NT2/D1 (cell line): ENCODE data around the gene OTOP3.

Experiments used
- DNase-seq: peaks from one replicate; pipeline ENCODE4 v3.0.0-alpha.2; 2011; ENCODE audit warnings: low read depth, low spot score
- H3K27me3 ChIP-seq: 2 replicates; pipeline ENCODE4 v1.6.0; 2011; ENCODE audit warnings: mild to moderate bottlenecking; ENCODE audit not compliant: insufficient read length, insufficient read depth
- H3K36me3 ChIP-seq: 2 replicates; pipeline ENCODE4 v1.6.1; 2011; ENCODE audit warnings: mild to moderate bottlenecking, low read length, mixed read lengths; ENCODE audit not compliant: insufficient read depth, insufficient read length
- H3K4me1 ChIP-seq: 2 replicates; pipeline ENCODE4 v1.5.1; 2011; ENCODE audit not compliant: insufficient read depth, insufficient read length
- H3K4me3 ChIP-seq: 2 replicates; pipeline ENCODE4 v1.5.1; 2011; ENCODE audit warnings: low read depth; ENCODE audit not compliant: insufficient read length
- H3K9ac ChIP-seq: 2 replicates; pipeline ENCODE4 v1.6.0; 2011; ENCODE audit warnings: low read depth; ENCODE audit not compliant: insufficient read length
- H3K9me3 ChIP-seq: 2 replicates; pipeline ENCODE4 v1.5.1; 2011; ENCODE audit warnings: mild to moderate bottlenecking, low read length; ENCODE audit not compliant: insufficient read depth
- SUZ12 ChIP-seq: IDR thresholded peaks from 2 replicates; pipeline ENCODE4 v1.6.1; 2011; ENCODE audit not compliant: insufficient read length, insufficient read depth; ENCODE audit errors: extremely low read depth
- YY1 ChIP-seq: IDR thresholded peaks from 2 replicates; pipeline ENCODE4 v1.6.1; 2011; ENCODE audit not compliant: insufficient read length, insufficient read depth
- ZNF274 ChIP-seq: IDR thresholded peaks from 2 replicates; pipeline ENCODE4 v1.6.1; 2011; ENCODE audit warnings: mild to moderate bottlenecking, low read depth, low read length

The OTOP3 gene

GRCh38 chr17:74922172-74922571, 13.5 kb upstream of the OTOP3 start:
- H3K9me3 ChIP-seq, result no peaks in the 10 kb centered on the region
- peaks cover 61% of the 10 kb centered on the region for H3K27me3 ChIP-seq
- no peaks in the 10 kb centered on the region for H3K36me3 ChIP-seq
- no peak for TF ChIP-seq SUZ12
- TF ChIP-seq ZNF274, result no peak
- TF ChIP-seq YY1, result no peak
- peak overlapping the region; percentile 49 for H3K4me3 ChIP-seq
- DNase-seq, result no peak
- H3K4me1 ChIP-seq, result peaks cover 26% of the 10 kb centered on the region
- H3K9ac ChIP-seq, result peak overlapping the region; percentile 18

GRCh38 chr17:74922694-74923537, 12.8 kb upstream of the OTOP3 start, which contains the start of gene USH1G:
Gene USH1G, minus strand, starts transcription at chr17:74923255. Its CDS starts 182 bp downstream, at chr17:74923073.
- Histone ChIP-seq H3K27me3 (peaks cover 68% of the 10 kb centered on the region), H3K4me3 (peak within 1 kb of the TSS; percentile 49), H3K36me3 (no peaks in the 10 kb centered on the region), H3K9ac (peak within 1 kb of the TSS; percentile 77), H3K9me3 (no peaks in the 10 kb centered on the region), H3K4me1 (peaks cover 25% of the 10 kb centered on the region)
- DNase-seq, result no peak
- no peak for TF ChIP-seq ZNF274
- no peak for TF ChIP-seq SUZ12
- no peak for TF ChIP-seq YY1

GRCh38 chr17:74923538-74924249, 12.0 kb upstream of the OTOP3 start:
- H3K36me3 ChIP-seq, result no peaks in the 10 kb centered on the region
- H3K27me3 ChIP-seq, result peaks cover 75% of the 10 kb centered on the region
- H3K9ac ChIP-seq, result peak overlapping the region; percentile 77
- H3K4me3 ChIP-seq, result peak overlapping the region; percentile 44
- no peak for DNase-seq
- TF ChIP-seq ZNF274, result no peak
- TF ChIP-seq YY1, result no peak
- no peak for TF ChIP-seq SUZ12
- H3K9me3 ChIP-seq, result no peaks in the 10 kb centered on the region
- peaks cover 25% of the 10 kb centered on the region for H3K4me1 ChIP-seq

DNA sequence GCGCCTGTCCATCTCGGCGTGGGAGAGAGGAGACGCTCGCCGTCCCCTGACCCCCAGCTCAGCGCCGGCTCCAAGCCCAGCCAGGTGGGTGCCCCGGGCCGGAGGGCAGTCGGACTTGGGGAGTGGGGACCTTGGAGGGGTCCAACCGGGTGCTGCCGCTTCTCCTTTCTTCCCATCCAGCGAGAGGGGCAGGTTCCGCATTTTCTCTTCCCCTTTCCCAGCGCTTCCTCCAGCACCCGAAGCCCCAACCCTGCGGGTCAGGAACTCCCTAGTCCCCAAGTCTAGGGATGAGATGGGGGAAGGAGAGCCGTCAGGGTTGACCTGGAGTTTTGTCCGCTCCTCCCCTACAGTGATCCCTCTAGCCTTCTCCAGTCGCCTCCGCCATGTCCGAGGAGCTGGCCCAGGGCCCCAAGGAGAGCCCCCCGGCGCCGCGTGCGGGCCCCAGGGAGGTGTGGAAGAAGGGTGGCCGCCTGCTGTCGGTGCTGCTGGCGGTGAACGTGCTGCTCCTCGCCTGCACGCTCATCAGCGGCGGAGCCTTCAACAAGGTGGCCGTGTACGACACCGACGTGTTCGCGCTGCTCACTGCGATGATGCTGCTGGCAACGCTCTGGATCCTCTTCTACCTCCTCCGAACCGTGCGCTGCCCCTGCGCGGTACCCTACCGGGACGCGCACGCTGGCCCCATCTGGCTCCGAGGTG, 11.3 kb upstream of the OTOP3 start, which contains the start of gene OTOP2:
Gene OTOP2 (plus strand): TSS at position 24 of the 699 bp plus-strand sequence. CDS start 360 bp downstream, at position 384.
- TF ChIP-seq ZNF274 (no peak), SUZ12 (no peak), YY1 (no peak)
- no peak for DNase-seq
- peaks cover 75% of the 10 kb centered on the region for H3K27me3 ChIP-seq
- no peaks in the 10 kb centered on the region for H3K36me3 ChIP-seq
- H3K4me3 ChIP-seq, result peak within 1 kb of the TSS; percentile 49
- H3K9me3 ChIP-seq, result no peaks in the 10 kb centered on the region
- H3K4me1 ChIP-seq, result peaks cover 25% of the 10 kb centered on the region
- peak within 1 kb of the TSS; percentile 77 for H3K9ac ChIP-seq

GRCh38 chr17:74925242-74925641, 10.5 kb upstream of the OTOP3 start:
- H3K4me1 ChIP-seq, result peaks cover 25% of the 10 kb centered on the region

DNA sequence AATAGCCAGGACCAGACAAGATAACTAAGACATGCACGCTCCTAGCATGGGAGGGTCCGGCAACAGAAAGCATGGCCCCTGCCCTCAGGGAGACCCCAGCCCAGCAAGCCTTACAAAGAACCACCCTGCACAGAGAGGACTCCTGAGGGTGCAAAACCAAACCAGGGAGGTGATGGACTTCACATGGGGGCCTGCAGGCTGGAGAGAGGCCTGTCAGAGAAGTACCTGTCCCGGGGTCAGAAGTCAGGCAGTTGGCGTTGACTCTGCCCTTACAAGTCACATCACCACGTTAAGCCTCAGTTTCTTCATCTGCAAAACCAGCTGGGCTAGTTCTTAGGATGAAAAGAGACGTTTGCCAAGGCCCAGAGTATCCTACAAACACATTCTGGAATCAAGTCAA, 6.9 kb upstream of the OTOP3 start:
- DNase-seq, result no peak
- H3K27me3 ChIP-seq, result peaks cover 61% of the 10 kb centered on the region
- H3K4me1 ChIP-seq, result peaks cover 10% of the 10 kb centered on the region
- H3K4me3 ChIP-seq, result no peak overlapping the region
- H3K9me3 ChIP-seq, result no peaks in the 10 kb centered on the region
- TF ChIP-seq YY1, result no peak
- TF ChIP-seq SUZ12, result no peak
- no peak for TF ChIP-seq ZNF274
- H3K9ac ChIP-seq, result no peak overlapping the region
- H3K36me3 ChIP-seq, result no peaks in the 10 kb centered on the region

More at GRCh38 chr17:74925242-74925641, 10.5 kb upstream of the OTOP3 start:
- no peaks in the 10 kb centered on the region for H3K36me3 ChIP-seq
- no peak overlapping the region for H3K9ac ChIP-seq
- H3K9me3 ChIP-seq, result no peaks in the 10 kb centered on the region
- no peak for TF ChIP-seq YY1
- no peak for TF ChIP-seq SUZ12
- TF ChIP-seq ZNF274, result no peak
- no peak overlapping the region for H3K4me3 ChIP-seq
- H3K27me3 ChIP-seq, result peaks cover 69% of the 10 kb centered on the region
- DNase-seq, result no peak
